HepG2 (cell line): ENCODE data around the gene JPT2. TPM values are rescaled to one million over a fixed set of nuclear protein-coding genes. Genes with fewer than 3 reads are reported as not detected.

Experiments
- CENPT ChIP-seq: sonication (generic); formaldehyde crosslinking; IDR thresholded peaks from 2 replicates; pipeline ENCODE4 v1.8.0; 2022; ENCODE audit warnings: low read depth, mild to moderate bottlenecking, moderate library complexity, missing genetic modification reagents
- CHD4 ChIP-seq: fragments of 200-600 bp; sonication (generic); IDR thresholded peaks from 2 replicates; pipeline ENCODE4 v1.7.0; 2017; ENCODE audit warnings: mild to moderate bottlenecking, low read length, borderline replicate concordance
- SPEN ChIP-seq: sonication (generic); formaldehyde crosslinking; IDR thresholded peaks from 2 replicates; pipeline ENCODE4 v1.5.1; 2020; ENCODE audit warnings: low read depth, mild to moderate bottlenecking, missing genetic modification reagents
- ZBTB37 ChIP-seq: sonication (generic); formaldehyde crosslinking; IDR thresholded peaks from 2 replicates; pipeline ENCODE4 v1.4.0; 2020; ENCODE audit warnings: mild to moderate bottlenecking, missing genetic modification reagents
- ZNF281 ChIP-seq: sonication (generic); formaldehyde crosslinking; IDR thresholded peaks from 2 replicates; pipeline ENCODE4 v1.4.0; 2020; ENCODE audit warnings: missing genetic modification reagents, borderline replicate concordance
- ZNF660 ChIP-seq: sonication (generic); formaldehyde crosslinking; IDR thresholded peaks from 2 replicates; pipeline ENCODE4 v1.5.1; 2020; ENCODE audit warnings: mild to moderate bottlenecking, low read depth, missing genetic modification reagents, borderline replicate concordance
- ZNF766 ChIP-seq: sonication (generic); formaldehyde crosslinking; IDR thresholded peaks from 2 replicates; pipeline ENCODE4 v1.5.0; 2020; ENCODE audit warnings: missing genetic modification reagents, borderline replicate concordance
- polyA plus RNA-seq, 8 experiments: library from polyadenylated mRNA; depleted of rRNA in 3 of 8; stranded (reverse) in 7 of 8; unstranded in 1 of 8; fragments of >200 nt; fragmentation: Illumina TruSeq in 4 of 8; extraction: Trizol in 4 of 8; gene quantifications; 2 replicates each; pipeline versions ENCODE4 v1.2.1 to v1.2.3, GENCODE V29; 2011 to 2016; ENCODE audit warnings: low read depth in 4 of 8, missing spikeins in 1 of 8, mixed read lengths in 1 of 8; ENCODE audit not compliant: insufficient read depth in 1 of 8
- total RNA-seq, 5 experiments: library from RNA; depleted of rRNA; stranded (reverse); fragments of >200 nt; fragmentation: Illumina TruSeq; extraction: Trizol; gene quantifications; 2 replicates each; pipeline ENCODE4 v1.2.3, GENCODE V29; 2016; ENCODE audit warnings: low read depth in 1 of 5
- TF ChIP-seq, protein P1 (sequence below): sonication (generic); formaldehyde crosslinking; IDR thresholded peaks from 2 replicates; pipeline ENCODE4 v1.4.0; 2020; ENCODE audit warnings: mild to moderate bottlenecking, missing genetic modification reagents

The JPT2 gene
- total and polyA plus RNA-seq, 2 of the 13 experiments (the other 11 are each of a cell fraction or from before 2014, with no cell fraction given): 53.5 to 89.4 TPM

DNA sequence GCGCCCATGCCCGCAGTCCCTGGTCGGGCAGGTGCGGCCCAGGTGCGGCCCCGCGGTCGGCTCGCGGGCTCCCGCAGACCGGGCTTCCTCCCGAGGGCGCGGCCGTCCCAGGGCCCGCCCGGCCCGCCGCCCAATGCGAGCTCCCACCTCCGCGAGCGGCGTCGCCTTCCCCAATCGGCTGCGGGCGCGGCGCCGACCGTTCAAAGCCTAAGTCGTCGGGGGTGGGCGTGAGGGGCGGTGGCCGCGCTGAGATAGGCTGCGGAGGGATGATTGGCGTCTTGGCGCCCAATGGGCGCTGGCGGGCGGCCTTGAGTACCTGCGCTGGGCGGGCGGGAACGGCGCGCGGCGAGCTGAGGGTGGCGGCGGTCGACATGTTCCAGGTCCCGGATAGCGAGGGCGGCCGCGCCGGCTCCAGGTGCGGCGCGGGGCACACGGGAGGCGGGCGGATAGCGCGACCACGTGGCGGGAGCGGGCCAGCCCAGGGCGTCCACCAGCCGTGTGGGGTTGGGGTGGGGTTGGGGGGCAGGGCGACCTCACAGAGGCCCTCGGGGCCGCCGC, at the start of gene JPT2 (continued):
- TF ChIP-seq ZBTB37 (CRISPR knock-in tag) (no peak), ZNF281 (CRISPR knock-in tag) (no peak), CENPT (CRISPR knock-in tag) (0 out of 2 replicates have a peak, but pooled peaks have one; percentile 21), SPEN (CRISPR knock-in tag) (peak; percentile 79), ZNF766 (0 out of 2 replicates have a peak, but pooled peaks have one; percentile 63), CHD4 (no peak), ZNF660 (CRISPR knock-in tag) (no peak)
- TF ChIP-seq, protein P1, sequence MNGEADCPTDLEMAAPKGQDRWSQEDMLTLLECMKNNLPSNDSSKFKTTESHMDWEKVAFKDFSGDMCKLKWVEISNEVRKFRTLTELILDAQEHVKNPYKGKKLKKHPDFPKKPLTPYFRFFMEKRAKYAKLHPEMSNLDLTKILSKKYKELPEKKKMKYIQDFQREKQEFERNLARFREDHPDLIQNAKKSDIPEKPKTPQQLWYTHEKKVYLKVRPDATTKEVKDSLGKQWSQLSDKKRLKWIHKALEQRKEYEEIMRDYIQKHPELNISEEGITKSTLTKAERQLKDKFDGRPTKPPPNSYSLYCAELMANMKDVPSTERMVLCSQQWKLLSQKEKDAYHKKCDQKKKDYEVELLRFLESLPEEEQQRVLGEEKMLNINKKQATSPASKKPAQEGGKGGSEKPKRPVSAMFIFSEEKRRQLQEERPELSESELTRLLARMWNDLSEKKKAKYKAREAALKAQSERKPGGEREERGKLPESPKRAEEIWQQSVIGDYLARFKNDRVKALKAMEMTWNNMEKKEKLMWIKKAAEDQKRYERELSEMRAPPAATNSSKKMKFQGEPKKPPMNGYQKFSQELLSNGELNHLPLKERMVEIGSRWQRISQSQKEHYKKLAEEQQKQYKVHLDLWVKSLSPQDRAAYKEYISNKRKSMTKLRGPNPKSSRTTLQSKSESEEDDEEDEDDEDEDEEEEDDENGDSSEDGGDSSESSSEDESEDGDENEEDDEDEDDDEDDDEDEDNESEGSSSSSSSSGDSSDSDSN: 0 out of 2 replicates have a peak, but pooled peaks have one; percentile 64
